ENCODE data around the gene AHRR. TPM values are rescaled to one million over a fixed set of nuclear protein-coding genes. Genes with fewer than 3 reads are reported as not detected.

Gene AHRR
- total RNA-seq, 1 donor from 2014 or later = 1.4 TPM

DNA sequence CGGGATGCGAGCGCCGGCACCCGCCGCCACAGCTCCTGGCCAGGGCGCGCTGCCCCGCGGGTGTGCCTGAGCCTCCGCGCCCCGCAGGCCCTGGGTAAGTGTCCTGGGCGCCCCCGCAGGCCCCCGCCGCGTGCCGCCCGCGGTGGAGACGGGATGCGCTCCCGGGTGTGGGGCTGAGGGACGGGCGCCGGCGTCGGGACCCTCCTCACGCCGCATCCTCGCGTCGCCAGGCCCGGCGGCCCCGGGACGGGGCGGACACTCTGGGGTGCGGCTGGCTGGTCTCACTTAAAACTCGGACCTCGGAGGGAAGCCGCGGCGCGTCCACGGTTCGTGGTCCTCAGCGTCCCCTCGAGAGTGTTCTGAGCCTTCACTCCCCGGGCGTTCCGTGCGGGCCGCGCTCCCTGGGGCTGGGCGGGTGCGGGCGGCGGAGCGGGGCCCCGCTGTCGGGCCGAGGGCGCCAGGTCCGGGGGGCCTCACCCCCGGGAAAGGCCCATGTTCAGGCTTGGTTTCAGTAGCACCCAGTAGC is 275 bp downstream of the AHRR start:
- DNase-seq = no peak

DNA sequence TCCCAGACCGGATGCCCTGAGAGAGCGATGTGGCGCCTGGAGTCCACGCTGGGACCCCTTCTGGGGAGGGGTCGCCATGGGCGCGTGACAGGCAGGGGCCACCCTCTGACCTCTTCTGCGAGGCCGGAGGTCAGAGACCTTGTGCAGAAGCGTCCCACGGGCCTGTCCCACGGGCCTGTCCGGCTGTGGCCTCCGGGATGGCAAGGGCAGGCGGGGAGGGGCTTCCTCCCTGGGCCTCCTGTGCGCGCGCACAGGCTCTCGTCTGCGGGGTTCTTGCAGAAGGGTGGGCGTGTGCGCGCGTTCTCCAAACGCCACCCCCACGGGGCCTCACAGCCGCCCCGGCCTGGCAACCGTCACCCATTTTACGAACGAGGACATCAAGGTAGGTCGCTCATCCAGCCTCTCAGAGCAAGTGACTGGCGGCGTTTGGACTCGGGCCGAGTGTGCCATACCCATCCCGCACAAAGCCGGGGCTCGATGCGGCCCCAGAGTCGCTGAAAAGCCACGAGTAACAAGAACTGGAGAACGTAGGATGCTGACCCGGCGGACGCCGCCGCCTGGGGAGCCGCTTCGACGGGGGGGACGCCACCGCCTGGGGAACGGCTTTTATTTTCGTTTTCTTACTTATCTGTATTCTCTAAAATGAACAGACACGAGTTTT is 897 bp downstream of the AHRR start:
- DNase-seq = no peak

DNA sequence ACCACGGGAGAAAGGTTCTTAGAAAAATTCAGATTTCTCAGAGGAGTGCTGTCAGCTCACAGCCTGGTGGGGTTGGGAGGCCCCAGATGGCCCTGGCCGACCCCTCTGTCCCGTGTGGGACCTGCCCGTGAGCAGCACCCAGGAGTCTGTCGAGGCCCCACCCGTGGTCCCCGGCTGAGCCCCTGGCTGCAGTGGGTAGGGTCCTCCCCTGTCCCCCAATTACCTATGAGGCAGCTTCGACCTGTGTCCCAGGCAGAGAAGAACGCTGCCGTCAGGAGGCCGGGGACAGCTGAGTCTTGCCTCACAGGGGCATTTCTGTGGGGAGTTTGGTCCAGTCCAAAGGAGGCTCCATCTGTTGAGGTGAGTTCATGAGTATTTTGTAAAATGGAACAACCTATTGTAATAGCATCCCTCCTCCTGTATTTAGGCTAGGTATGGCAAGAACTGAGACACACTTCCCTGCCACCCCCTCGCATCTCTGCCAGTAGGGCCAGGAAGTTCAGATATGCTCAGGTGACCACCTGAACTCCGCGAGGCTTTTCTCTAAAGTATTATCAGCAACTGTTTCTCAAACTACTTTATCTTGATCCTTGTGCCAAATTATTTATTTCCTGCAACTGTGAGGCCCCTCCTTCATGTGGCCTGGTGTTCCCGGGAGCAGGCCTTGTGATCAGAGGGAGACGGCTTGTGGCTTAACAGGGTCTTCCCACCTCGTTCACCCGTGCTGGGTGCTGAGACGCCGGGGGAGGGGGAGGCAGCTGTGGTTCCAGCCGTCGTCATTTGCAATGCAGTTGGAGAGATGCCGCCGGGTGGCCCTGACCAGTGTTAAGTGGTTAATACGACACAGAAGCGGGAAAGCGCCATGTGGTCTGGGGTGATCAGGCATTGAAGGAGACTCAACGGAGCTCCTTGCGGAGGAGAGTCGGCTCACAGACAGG is 1.7 kb downstream of the AHRR start:
- DNase-seq = no peak

DNA sequence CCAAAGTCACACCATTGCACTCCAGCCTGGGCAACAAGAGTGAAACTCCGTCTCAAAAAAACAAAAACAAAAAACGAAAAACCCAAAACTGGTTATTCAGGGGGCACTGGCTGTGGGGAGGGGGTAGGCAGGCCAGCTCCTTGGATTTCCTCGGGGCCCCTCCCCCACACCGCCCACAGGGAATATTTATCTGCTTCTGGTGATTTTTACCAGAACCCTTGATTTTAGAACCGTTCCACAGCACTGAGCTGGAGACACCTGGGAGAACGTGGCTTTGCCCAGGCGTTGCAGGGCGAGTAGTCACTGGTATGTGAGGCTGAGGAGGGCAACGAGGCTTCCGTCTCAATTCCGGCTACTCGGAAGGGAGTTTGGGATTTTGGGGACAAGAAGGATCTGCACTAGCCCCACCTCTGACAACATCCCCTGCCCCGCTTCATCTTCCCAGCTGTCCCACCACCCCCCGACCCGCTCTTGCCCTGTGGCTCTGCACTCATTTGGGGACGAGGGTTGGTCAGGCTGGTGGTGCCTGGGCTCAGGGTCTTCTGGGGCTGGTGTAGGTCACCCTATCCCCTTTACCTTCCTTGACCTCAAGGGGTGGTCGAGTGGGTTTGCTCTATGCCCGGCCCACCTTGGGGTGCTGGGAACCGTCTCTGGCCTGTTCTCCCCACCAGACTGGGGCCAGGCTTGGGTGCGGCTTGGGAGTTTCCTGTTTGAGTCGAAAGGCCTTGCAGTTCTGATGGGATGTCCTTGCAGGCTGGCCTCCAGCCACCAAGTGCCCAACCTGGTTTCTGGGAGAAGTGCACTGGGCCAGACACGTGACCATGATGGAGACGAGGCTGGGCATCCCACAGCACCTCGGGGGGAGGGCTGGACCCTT is 3.5 kb downstream of the AHRR start:
- no peak for DNase-seq

DNA sequence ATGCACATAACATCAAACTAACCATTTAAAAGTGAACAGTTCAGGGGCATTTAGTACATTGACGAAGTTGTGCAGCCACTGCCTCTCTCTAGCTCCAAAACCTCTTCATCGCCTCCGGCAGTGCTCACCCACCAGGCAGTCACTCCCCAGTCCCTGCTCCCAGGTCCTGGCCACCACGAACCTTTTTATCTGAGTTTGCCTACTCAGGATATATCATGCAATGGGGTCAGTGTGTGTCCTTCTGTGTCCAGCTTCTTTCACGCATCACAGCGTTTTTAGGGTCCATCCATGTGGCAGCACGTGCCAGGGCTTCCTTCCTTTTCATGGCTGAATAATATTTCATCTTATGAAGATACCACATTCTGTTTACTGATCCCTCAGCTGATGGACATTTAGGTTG is 4.6 kb downstream of the AHRR start:
- no peak for DNase-seq

DNA sequence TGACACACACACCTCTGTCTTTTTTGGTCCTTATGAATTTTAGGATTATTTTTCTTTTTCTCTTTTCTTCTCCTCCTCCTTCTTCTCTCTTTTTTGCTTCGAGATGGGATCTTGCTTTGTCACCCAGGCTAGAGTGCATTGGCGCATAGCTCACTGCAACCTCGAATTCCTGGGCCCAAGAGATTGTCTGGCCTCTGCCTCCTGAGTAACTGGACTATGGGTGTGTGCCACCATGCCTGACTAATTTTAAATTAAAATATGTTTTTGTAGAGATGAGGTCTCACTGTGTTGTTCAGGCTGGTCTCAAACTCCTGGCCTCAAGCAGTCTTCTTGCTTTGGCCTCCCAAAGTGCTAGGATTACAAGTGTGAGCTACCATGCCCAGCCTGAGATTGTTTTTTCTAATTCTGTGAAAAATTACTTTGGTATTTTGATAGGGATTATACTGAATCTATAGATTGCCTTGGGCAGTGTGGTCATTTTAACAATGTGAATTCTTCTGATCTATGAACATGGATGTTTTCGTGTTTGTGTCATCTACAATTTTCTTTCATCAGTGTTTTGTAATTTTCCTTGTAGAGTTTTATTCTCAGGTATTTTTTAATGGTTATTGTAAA is 7.7 kb downstream of the AHRR start:
- no peak for DNase-seq

DNA sequence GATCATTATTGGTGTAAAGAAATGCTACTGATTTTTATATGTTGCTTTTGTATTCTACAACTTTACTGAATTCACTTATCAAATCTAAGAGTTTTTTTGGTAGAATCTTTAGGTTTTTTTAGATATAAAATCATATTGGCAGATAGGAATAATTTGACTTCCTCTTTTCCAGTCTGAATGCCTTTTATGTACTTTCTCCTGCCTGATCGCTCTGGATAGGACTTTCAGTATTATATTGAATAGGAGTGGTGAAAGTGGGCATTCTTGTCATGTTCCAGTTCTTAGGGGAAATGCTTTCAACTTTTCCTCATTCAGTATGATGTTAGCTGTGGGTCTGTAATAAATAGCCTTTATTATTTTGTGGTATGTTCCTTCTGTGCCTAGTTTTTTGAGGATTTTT is 8.3 kb downstream of the AHRR start:
- DNase-seq = no peak

DNA sequence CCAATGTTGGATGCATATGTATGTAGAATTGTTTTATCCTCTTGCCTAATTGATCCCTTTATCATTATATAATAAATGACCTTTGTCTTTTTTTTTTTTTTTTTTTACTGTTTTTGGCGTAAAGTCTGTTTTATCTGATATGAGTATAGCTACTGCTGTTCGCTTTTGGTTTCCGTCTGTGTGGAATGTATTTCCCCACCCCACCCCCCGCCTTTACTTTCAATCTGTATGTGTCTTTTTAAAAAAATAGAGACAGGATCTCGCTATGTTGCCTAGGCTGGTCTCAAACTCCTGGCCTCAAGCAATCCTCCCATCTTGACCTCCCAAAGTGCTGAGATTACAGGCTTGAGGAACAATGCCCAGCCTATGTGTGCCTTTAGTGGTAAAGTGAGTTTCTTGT is 11.3 kb downstream of the AHRR start:
- DNase-seq = no peak

DNA sequence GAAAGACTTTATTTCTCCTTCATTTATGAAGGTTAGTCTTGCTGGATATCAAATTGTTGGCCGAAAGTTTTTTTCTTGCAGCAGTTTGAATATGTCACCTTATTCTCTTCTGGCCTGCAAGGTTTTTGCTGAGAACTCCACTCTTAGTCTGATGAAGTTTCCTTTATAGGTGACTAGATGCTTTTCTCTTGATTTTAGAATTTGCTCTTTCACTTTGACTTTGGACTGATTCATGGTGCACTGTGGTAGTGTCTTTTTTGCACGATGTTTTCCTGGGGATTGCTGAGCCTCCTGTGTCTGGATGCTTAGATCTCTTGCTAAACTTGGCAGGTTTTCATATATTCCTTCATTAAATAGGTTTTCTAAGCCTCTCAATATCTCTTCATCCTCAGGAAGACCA is 12.4 kb downstream of the AHRR start:
- DNase-seq = no peak

DNA sequence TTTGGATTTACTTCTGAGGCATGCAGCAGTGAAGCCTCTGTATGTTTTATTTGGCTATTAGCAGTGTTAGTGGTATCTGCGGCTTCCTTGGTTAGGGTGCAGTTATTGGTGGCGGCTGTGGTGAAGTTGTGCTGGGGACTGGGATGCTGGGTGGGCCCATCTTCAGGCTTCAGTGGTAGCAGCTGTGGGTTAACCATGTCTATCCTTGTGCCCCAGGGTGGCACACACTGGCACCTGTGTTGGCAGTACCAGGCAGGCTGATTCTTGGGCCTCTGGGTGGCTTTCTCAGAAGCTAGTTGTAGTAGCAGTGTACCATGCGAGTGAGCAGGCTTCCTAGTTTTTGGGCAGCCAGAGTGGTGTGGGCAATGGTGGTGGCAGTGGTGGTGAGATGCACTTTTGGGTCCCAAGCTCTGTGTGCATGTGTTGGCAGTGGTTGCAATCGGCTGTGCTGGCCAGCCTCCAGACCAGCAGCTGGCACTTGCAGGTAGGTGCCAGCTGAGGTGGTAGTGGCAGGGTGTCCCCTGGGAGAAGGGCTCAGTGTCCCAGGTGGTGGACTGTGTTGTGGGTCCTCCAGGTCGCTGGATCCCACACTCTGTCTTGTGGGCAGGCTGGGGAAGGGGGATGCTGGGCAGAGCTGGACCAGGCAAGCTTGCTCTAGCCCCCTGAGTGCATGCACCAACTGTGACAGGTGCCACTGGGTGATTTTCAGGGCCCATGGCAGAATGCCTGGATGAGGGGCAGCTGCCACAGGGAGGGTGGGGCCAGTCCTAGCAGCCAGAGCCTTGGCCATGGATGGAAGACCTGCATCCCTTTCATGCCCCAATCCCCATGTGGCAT is 13.6 kb downstream of the AHRR start:
- DNase-seq = no peak

DNA sequence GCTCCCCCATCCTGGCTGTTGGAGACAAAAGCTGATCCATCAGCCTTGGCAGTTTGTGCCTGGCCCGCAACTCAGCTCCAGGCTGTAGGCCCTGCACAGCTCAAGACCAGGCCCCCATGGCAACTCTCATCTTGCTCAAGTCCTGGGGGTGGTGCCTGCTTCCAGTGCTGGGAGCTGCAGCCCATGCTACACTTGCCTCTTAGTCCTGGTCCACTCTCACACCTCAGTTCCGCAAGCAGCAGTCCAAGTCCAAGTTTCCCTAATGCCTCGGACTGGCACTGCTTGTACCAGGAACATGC is 14.2 kb downstream of the AHRR start:
- no peak for DNase-seq

DNA sequence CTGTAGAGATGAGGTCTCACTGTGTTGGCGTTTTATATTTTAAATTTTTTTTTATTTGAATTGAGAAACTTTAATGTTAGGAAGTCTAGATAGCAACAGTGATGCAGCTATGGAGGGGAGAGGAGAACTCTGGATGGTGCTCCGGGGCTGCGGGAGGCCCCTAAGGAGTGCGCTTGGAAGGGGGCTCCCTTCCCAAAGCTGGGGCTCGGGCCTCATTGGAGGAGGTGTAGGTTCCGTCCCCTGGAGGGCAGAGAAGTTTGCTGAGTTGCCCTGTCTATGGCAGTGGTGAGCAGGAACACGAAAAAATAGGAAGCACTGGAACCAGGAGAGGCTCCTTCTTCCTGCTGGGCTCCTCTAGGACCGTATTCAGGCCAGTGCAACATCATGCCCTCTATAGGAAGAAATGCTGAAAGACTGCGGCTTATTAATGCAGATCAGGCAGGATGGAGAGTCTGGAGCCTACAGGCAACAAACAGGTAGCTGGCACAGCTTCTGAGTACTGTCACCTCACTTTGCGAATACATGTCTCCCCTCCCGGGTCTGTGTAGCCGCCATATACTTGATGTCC is 16.1 kb downstream of the AHRR start:
- DNase-seq = no peak

DNA sequence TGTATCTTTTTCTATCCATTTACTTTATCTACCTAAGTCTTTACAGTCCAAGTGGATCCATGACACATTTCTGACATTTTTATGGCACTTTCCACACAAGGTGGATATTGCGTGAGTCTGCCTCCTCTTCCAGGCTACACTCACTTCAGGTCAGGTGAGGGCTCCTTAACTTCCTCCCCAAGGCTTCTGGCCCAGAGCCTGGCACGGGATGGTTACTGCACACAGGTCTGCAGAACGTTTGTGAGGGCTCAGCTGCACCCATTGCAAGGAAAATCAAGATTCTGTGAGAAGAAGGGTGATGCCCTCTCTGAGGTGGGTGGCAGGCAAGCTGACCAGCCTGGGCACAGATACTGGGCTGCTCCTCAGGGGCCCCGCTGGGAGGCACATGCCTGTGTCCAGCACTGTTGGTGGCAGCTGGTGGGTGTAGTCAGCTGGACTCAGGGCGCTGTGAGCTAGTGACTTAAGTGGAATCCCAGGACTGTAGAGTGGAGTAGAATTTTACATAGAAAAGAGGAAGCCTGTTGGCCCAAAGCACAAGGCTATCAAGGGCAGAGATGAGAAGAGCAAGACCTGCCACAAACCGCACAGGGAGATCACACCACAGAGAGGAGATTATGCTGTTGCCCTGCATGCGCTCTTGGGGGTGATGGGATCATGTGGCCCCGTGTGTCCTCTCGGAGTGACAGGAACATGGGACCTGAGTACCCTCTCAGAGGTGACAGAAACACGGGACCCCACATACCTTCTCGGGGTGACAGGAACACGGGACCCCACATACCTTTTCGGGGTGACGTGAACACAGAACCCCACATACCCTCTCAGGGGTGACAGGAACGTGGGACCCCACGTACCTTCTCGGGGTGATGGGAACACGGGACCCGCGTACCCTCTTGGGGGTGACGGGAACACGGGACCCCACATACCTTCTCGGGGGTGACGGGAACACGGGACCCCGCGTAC is 21.3 kb downstream of the AHRR start:
- no peak for DNase-seq

DNA sequence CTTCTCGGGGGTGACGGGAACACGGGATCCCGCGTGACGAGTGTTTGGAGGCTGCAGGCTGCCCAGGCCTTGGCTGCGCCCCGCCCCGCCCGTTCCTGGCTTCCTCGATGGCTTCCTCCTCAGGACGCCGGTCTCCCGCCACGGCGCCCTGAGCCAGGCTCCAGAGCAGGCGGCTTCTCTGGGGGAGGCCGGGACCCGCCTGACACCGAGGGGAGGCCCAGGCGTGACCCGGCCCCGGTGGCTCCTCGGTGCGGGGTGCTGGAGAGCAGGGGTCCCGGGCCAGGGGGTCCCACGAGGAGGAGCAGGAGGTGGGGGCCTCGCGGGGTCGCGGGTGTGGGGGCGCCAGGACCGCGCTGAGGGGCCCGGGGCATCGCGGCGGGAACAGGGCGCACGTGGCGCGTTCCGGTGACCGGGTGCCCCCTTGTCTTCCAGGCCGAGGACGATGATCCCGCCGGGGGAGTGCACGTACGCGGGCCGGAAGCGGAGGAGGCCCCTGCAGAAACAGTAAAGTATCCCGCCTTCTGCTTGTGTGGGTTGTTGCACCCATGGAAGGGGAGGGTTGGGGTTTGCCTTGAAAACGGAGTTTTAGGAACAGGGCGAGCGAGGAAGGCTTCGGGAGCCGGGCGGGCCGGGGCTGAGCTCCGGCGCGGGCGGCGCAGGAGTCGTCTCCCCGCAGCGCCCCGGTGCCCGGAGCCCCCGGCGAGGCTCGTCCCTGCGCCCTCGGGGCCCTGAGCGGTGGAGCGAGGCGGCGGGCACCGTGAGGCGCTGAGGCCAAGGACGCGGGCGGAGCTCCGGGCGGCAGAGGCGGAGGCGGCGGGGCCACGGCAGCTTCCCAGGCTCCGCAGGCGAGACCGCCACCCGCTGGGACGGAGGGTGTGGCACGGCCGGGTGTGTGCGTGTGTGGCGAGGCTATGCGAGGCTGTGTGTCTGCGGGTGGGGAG is 22.2 kb downstream of the AHRR start:
- DNase-seq = no peak

DNA sequence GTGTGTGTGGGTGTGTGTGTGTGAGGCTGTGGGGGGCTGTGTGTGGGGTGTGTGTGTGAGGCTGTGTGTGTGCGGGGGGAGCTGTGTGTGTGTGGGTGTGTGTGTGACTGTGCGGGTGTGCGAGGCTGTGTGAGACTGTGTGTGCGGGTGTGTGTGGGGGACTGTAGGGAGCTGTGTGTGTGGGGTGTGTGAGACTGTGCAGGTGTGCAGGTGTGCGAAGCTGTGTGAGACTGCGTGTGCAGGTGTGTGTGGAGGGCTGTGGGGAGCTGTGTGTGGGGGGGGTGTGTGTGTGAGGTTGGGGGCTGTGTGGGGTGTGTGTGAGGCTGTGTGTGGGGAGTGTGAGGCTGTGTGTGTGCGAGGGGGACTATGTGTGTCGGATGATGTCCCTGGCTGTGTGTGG is 23.2 kb downstream of the AHRR start:
- no peak for DNase-seq

DNA sequence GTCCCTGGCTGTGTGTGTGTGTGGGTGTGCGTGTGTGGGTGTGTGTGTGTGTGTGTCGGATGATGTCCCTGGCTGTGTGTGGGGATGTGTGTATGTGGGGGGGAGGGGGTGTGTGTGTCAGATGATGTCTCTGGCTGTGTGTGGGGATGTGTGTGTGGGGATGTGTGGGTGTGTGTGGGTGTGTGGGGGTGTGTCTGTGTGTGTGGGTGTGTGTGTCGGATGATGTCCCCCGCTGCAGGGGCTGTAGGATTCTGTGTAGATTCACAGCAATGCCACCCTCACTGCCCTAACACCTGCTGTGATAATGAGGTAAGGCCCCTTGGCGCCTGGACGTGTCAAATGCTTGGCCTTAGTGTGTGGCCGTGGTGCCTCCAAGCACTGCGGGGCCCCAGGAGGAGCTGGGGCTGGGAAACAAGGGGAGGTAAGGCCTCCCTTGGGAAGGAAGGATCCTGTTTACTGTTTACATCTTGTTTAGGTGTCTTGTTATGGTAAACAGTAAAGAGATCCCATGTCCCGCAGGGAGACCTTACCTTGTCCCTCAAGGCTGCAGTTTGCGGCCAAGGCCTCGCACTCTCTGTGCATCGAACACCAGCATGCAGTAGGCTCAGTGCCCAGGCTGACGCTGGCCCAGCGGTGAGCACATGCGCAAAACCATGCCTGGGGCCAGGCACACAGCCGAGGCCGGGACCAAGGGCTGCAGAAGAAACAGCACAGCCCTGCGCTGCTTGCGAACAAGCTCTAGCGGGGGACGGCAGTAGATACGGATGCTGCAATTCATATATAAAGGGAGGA is 24.1 kb downstream of the AHRR start:
- DNase-seq = no peak

DNA sequence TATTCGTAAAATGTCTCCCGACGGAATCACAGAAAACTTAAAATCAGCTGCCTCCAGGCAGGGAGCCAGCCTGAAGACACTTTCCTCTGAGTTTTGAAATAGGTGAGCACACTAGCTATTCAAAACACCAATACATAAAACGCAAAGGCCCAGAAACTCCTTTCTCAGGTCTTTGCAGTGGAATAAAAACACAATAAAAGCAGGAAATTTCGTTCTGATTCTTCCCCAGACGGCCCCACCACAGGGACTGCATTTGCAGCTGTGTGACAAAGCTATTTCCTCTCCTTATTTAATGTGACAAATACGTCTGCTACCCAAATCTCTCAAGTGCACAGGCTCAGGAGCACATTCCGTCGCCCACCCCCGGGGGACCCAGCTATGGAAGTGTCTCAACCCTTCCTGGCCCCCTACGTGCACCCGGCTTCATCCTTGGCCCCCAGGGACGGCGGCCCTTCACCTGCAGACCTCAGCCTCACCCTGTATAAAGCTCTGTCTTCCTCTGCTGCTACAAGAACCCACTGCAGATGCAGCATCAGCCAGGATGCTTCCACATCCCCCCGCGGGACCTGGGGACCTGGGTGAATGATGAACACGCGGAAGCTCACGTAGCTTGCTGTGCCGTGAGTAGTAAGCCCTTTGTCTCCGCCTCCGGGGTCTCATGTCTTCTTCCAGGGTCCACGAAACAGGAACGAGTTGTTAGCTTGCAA is 24.9 kb downstream of the AHRR start:
- no peak for DNase-seq

Data from occipital lobe (tissue), 2 donors.